Measurements from ENCODE around the gene RPS2. TPM values are rescaled to one million over a fixed set of nuclear protein-coding genes. Genes with fewer than 3 reads are reported as not detected.
"Not testable (repeated sequence)": the region's sequence is repeated elsewhere in the genome, so short reads cannot be mapped to it uniquely, and the experiment has no call there.

Gene RPS2
- total RNA-seq (1,000 to 10,000 TPM; 3,604 to 3,755 TPM), total RNA-seq (804 to 2,544 (median 1,664) reads per million in 172 experiments)
- 5,392 TPM for polyA plus RNA-seq (2013, experiment 1 of 2)
- 4,786 TPM for polyA plus RNA-seq (2013, experiment 2 of 2)

- H3K27me3 ChIP-seq (ENCODE audit: control insufficient read depth in 1 of 2, insufficient read depth in 2 of 2, low read length in 2 of 2), result no peaks in the 10 kb centered on the region
- H3K4me3 ChIP-seq (ENCODE audit: low read length), result peak within 1 kb of the TSS; percentile 91
- H3K27me3 Mint-ChIP-seq, result no peaks in the 10 kb centered on the region
- peak within 1 kb of the TSS; percentile 96 to 99 for H3K27ac ChIP-seq (ENCODE audit: low read depth in 1 of 2, low read length in 2 of 2)
- peaks cover 50% of the 10 kb centered on the region for H3K4me1 Mint-ChIP-seq (ENCODE audit: low read depth)
- intact Hi-C loops (cut with DNase I, micrococcal nuclease), result loop anchor here in 1 of 2 experiments (10.0 kb wide), 1 partner anchor 1270 kb away; the partner anchor contains the start of gene WDR24
- peaks cover 55% of the 10 kb centered on the region for H3K36me3 Mint-ChIP-seq (ENCODE audit: low read depth)
- TF ChIP-seq CTCF (IDR thresholded peaks at IDR 0.05), result no peak
- ChIA-PET CTCF (interaction anchor here (0.7 to 2.3 kb wide), 4 partner anchors 83 to 259 kb away, joined by 3 to 7 read pairs (median 4); partner anchors contain the start of genes NTHL1, TRAF7 and TSC2), POLR2A (interaction anchor here (0.6 to 3.5 kb wide), 45 partner anchors 9 to 1914 kb away, joined by 3 to 62 read pairs (median 5); partner anchors contain the start of genes CCNF, ECI1, ELOB and FAHD1)
- no peaks in the 10 kb centered on the region for H3K9me3 ChIP-seq (ENCODE audit: control insufficient read depth in 1 of 2, insufficient read depth in 1 of 2, low read length in 2 of 2)
- ATAC-seq (ENCODE audit: poor library complexity), result peak; percentile 89
- H3K4me1 ChIP-seq (ENCODE audit: insufficient read depth, low read length), result peaks cover 58% of the 10 kb centered on the region
- H3K36me3 ChIP-seq (ENCODE audit: insufficient read depth, low read length), result peaks cover 34% of the 10 kb centered on the region
- H3K4me3 Mint-ChIP-seq, result peak within 1 kb of the TSS; percentile 98
- H3K27ac Mint-ChIP-seq, result peak within 1 kb of the TSS; percentile 98
- H3K9me3 Mint-ChIP-seq, result no peaks in the 10 kb centered on the region
- DNase-seq, result peak; percentile 96 to 100 (median 98)
These were observed at the start of gene RPS2 for GRCh38 chr16:1964506-1965395. Gene RPS2, minus strand, starts transcription at chr16:1964826. Its CDS starts 201 bp downstream, at chr16:1964625.

GRCh38 chr16:2013527-2013926, 48.9 kb upstream of the RPS2 start:
- Histone ChIP-seq H3K9me3 (ENCODE audit: control insufficient read depth in 1 of 2, insufficient read depth in 1 of 2, low read length in 2 of 2) (no peaks in the 10 kb centered on the region), H3K4me3 (ENCODE audit: low read length) (no peak overlapping the region), H3K27ac (ENCODE audit: low read depth in 1 of 2, low read length in 2 of 2) (no peak overlapping the region), H3K4me1 (ENCODE audit: insufficient read depth, low read length) (peaks cover 18% of the 10 kb centered on the region), H3K27me3 (ENCODE audit: control insufficient read depth in 1 of 2, insufficient read depth in 2 of 2, low read length in 2 of 2) (no peaks in the 10 kb centered on the region), H3K36me3 (ENCODE audit: insufficient read depth, low read length) (no peaks in the 10 kb centered on the region)
- H3K4me3 Mint-ChIP-seq, result no peak overlapping the region
- CTCF ChIA-PET, result no interaction called here
- H3K27me3 Mint-ChIP-seq, result no peaks in the 10 kb centered on the region
- ATAC-seq (ENCODE audit: poor library complexity) (no peak), DNase-seq (no peak)
- TF ChIP-seq CTCF (IDR thresholded peaks at IDR 0.05), result no peak
- H3K4me1 Mint-ChIP-seq (ENCODE audit: low read depth), result peaks cover 12% of the 10 kb centered on the region
- peaks cover 2% of the 10 kb centered on the region for H3K36me3 Mint-ChIP-seq (ENCODE audit: low read depth)
- no peaks in the 10 kb centered on the region for H3K9me3 Mint-ChIP-seq
- no peak overlapping the region for H3K27ac Mint-ChIP-seq
- POLR2A ChIA-PET, result interaction anchor here (1.1 kb wide), 1 partner anchor 141 kb away, joined by 3 read pairs; no protein-coding TSS in a partner anchor
- intact Hi-C loops (cut with DNase I, micrococcal nuclease), result no loop called here

- peaks cover 27% of the 10 kb centered on the region for H3K4me1 Mint-ChIP-seq (ENCODE audit: low read depth)
- H3K27me3 Mint-ChIP-seq; ATAC-seq (ENCODE audit: poor library complexity); H3K4me3 Mint-ChIP-seq; H3K4me3 ChIP-seq (ENCODE audit: low read length); H3K9me3 ChIP-seq (ENCODE audit: control insufficient read depth in 1 of 2, insufficient read depth in 1 of 2, low read length in 2 of 2); H3K36me3 ChIP-seq (ENCODE audit: insufficient read depth, low read length); intact Hi-C loops (cut with DNase I, micrococcal nuclease); H3K27ac Mint-ChIP-seq; DNase-seq; H3K27me3 ChIP-seq (ENCODE audit: control insufficient read depth in 1 of 2, insufficient read depth in 2 of 2, low read length in 2 of 2); H3K27ac ChIP-seq (ENCODE audit: low read depth in 1 of 2, low read length in 2 of 2); H3K9me3 Mint-ChIP-seq; H3K36me3 Mint-ChIP-seq (ENCODE audit: low read depth): not testable (repeated sequence)
- H3K4me1 ChIP-seq (ENCODE audit: insufficient read depth, low read length), result peaks cover 36% of the 10 kb centered on the region
- ChIA-PET POLR2A (interaction anchor here (5.5 kb wide), 1 partner anchor 144 kb away, joined by 30 read pairs; the partner anchor contains the start of gene TRAF7), CTCF (interaction anchor here (1.2 kb wide), 1 partner anchor 8 kb away, joined by 3 read pairs; no protein-coding TSS in a partner anchor)
These were observed 47.1 kb upstream of the RPS2 start for GRCh38 chr16:2011726-2012125.
